ENCODE measurements around the gene SARS1. TPM values are rescaled to one million over a fixed set of nuclear protein-coding genes. Genes with fewer than 3 reads are reported as not detected.
A peak's percentile ranks its signal among the peaks of the same experiment; 100 is the strongest.
"Not testable (repeated sequence)": the region's sequence is repeated elsewhere in the genome, so short reads cannot be mapped to it uniquely, and the experiment has no call there.

Gene SARS1
- total RNA-seq, 1 donor from 2014 or later = 348 TPM

- no peaks in the 10 kb centered on the region for H3K9me3 Mint-ChIP-seq (ENCODE audit: low read depth)
- no peaks in the 10 kb centered on the region for H3K36me3 Mint-ChIP-seq (ENCODE audit: low read depth)
- no peak for TF ChIP-seq CTCF (IDR thresholded peaks at IDR 0.05)
- no peak for DNase-seq (ENCODE audit: low spot score)
- H3K27ac Mint-ChIP-seq (ENCODE audit: unreplicated experiment) = no peak overlapping the region
- no peak overlapping the region for H3K4me3 Mint-ChIP-seq (ENCODE audit: unreplicated experiment)
- peaks cover 7% of the 10 kb centered on the region for H3K4me1 Mint-ChIP-seq (ENCODE audit: low read depth)
- no peaks in the 10 kb centered on the region for H3K27me3 Mint-ChIP-seq (ENCODE audit: low read depth)
Measured at GRCh38 chr1:109171646-109172045, 42.1 kb upstream of the SARS1 start.

GRCh38 chr1:109176349-109176748 is 37.4 kb upstream of the SARS1 start:
- H3K27ac Mint-ChIP-seq (ENCODE audit: unreplicated experiment); H3K4me1 Mint-ChIP-seq (ENCODE audit: low read depth); H3K27me3 Mint-ChIP-seq (ENCODE audit: low read depth); DNase-seq (ENCODE audit: low spot score); H3K36me3 Mint-ChIP-seq (ENCODE audit: low read depth); H3K4me3 Mint-ChIP-seq (ENCODE audit: unreplicated experiment); H3K9me3 Mint-ChIP-seq (ENCODE audit: low read depth): not testable (repeated sequence)

GRCh38 chr1:109180715-109181084 is 33.0 kb upstream of the SARS1 start:
- Mint-ChIP-seq H3K4me1 (ENCODE audit: low read depth) (peaks cover 21% of the 10 kb centered on the region), H3K27ac (ENCODE audit: unreplicated experiment) (peak overlapping the region; percentile 71)
- DNase-seq (ENCODE audit: low spot score); H3K27me3 Mint-ChIP-seq (ENCODE audit: low read depth); H3K4me3 Mint-ChIP-seq (ENCODE audit: unreplicated experiment); H3K9me3 Mint-ChIP-seq (ENCODE audit: low read depth); H3K36me3 Mint-ChIP-seq (ENCODE audit: low read depth): not testable (repeated sequence)

- no peaks in the 10 kb centered on the region for H3K27me3 Mint-ChIP-seq (ENCODE audit: low read depth)
- H3K9me3 Mint-ChIP-seq (ENCODE audit: low read depth) = no peaks in the 10 kb centered on the region
- TF ChIP-seq CTCF (IDR thresholded peaks at IDR 0.05) = no peak
- no peak overlapping the region for H3K4me3 Mint-ChIP-seq (ENCODE audit: unreplicated experiment)
- H3K4me1 Mint-ChIP-seq (ENCODE audit: low read depth) = peaks cover 25% of the 10 kb centered on the region
- peak overlapping the region; percentile 83 for H3K27ac Mint-ChIP-seq (ENCODE audit: unreplicated experiment)
- DNase-seq (ENCODE audit: low spot score) = no peak
- no peaks in the 10 kb centered on the region for H3K36me3 Mint-ChIP-seq (ENCODE audit: low read depth)
Measured at GRCh38 chr1:109181085-109181806, 32.5 kb upstream of the SARS1 start.

GRCh38 chr1:109181807-109182163 is 31.9 kb upstream of the SARS1 start:
- no peak overlapping the region for H3K4me3 Mint-ChIP-seq (ENCODE audit: unreplicated experiment)
- no peaks in the 10 kb centered on the region for H3K9me3 Mint-ChIP-seq (ENCODE audit: low read depth)
- H3K27ac Mint-ChIP-seq (ENCODE audit: unreplicated experiment) = peak overlapping the region; percentile 83
- peaks cover 30% of the 10 kb centered on the region for H3K4me1 Mint-ChIP-seq (ENCODE audit: low read depth)
- H3K36me3 Mint-ChIP-seq (ENCODE audit: low read depth) = no peaks in the 10 kb centered on the region
- no peak for TF ChIP-seq CTCF (IDR thresholded peaks at IDR 0.05)
- no peak for DNase-seq (ENCODE audit: low spot score)
- no peaks in the 10 kb centered on the region for H3K27me3 Mint-ChIP-seq (ENCODE audit: low read depth)

GRCh38 chr1:109183058-109183738 is 30.5 kb upstream of the SARS1 start:
- no peak overlapping the region for H3K4me3 Mint-ChIP-seq (ENCODE audit: unreplicated experiment)
- H3K27me3 Mint-ChIP-seq (ENCODE audit: low read depth) = no peaks in the 10 kb centered on the region
- H3K36me3 Mint-ChIP-seq (ENCODE audit: low read depth) = no peaks in the 10 kb centered on the region
- no peak for TF ChIP-seq CTCF (IDR thresholded peaks at IDR 0.05)
- peaks cover 30% of the 10 kb centered on the region for H3K4me1 Mint-ChIP-seq (ENCODE audit: low read depth)
- no peak overlapping the region for H3K27ac Mint-ChIP-seq (ENCODE audit: unreplicated experiment)
- no peak for DNase-seq (ENCODE audit: low spot score)
- H3K9me3 Mint-ChIP-seq (ENCODE audit: low read depth) = no peaks in the 10 kb centered on the region

Measured in chondrocyte (in vitro differentiated cells).